Panc1 (cell line): ENCODE data around the gene HDLBP. TPM values are rescaled to one million over a fixed set of nuclear protein-coding genes. Genes with fewer than 3 reads are reported as not detected.

Source experiments
- ATAC-seq: fragments of 200-7000 bp; cut with Tn5 transposase; 2 replicates; pipeline ENCODE4 v1.9.1; 2020; ENCODE audit warnings: mild to moderate bottlenecking, moderate library complexity
- BruUV-seq: library from RNA; stranded (reverse); fragments of 400-500 nt; replicated peaks from 2 replicates; lab custom pipeline; 2021; lab: Mats Ljungman, UMichigan
- CTCF ChIA-PET: fragments of 300-600 bp; sonication (Branson Sonifier 250); formaldehyde crosslinking; loops from one replicate; lab custom pipeline; 2022; ENCODE audit warnings: antibody characterized with exemption; lab: Charles Lee
- POLR2A ChIA-PET: fragments of 300-600 bp; sonication (Branson Sonifier 250); formaldehyde crosslinking; loops from one replicate; lab custom pipeline; 2022; ENCODE audit warnings: antibody characterized with exemption; lab: Charles Lee
- DNase-seq: peaks from one replicate; pipeline ENCODE4 v3.0.0-alpha.2; 2010; ENCODE audit warnings: low read depth, low spot score
- H3K27ac ChIP-seq: 2 replicates; pipeline ENCODE4 v1.5.1; 2011; ENCODE audit warnings: mild to moderate bottlenecking, low read length, inconsistent platforms
- H3K27me3 ChIP-seq: fragments of 200-500 bp; sonication (Bioruptor generic); 2 replicates; pipeline ENCODE4 v1.6.0; 2014; ENCODE audit warnings: low read length, inconsistent platforms; ENCODE audit not compliant: control insufficient read depth, insufficient read depth
- H3K36me3 ChIP-seq: fragments of 200-500 bp; sonication (Bioruptor generic); 2 replicates; pipeline ENCODE4 v1.5.1; 2014; ENCODE audit warnings: inconsistent platforms, mild to moderate bottlenecking, low read length, moderate library complexity; ENCODE audit not compliant: control insufficient read depth, insufficient read depth
- H3K4me1 ChIP-seq: 2 replicates; pipeline ENCODE4 v1.5.1; 2011; ENCODE audit warnings: inconsistent platforms, mild to moderate bottlenecking, low read length, moderate library complexity; ENCODE audit not compliant: control insufficient read depth, insufficient read depth
- H3K4me3 ChIP-seq, 2 experiments: 2 replicates each; pipeline ENCODE4 v1.5.1; 2011 to 2012; ENCODE audit warnings: low read depth in 2 of 2, low read length in 2 of 2, mild to moderate bottlenecking in 2 of 2, inconsistent platforms in 1 of 2, moderate library complexity in 1 of 2
- H3K9me3 ChIP-seq: fragments of 200-500 bp; sonication (Bioruptor generic); 2 replicates; pipeline ENCODE4 v1.5.1; 2014; ENCODE audit warnings: low read depth, mild to moderate bottlenecking, inconsistent platforms, low read length, moderate library complexity; ENCODE audit not compliant: control insufficient read depth, insufficient read depth
- CTCF ChIP-seq: fragments of 450-650 bp; IDR thresholded peaks from 2 replicates; pipeline ENCODE4 v1.5.1; 2017; ENCODE audit warnings: mild to moderate bottlenecking
- POLR2AphosphoS5 ChIP-seq: IDR thresholded peaks from 2 replicates; pipeline ENCODE4 v1.6.1; 2012; ENCODE audit warnings: mild to moderate bottlenecking, low read depth, low read length, moderate library complexity
- SIN3A ChIP-seq: IDR thresholded peaks from 2 replicates; pipeline ENCODE4 v1.6.1; 2012; ENCODE audit warnings: low read depth, mild to moderate bottlenecking, low read length, moderate library complexity, borderline replicate concordance; ENCODE audit not compliant: insufficient read depth
- TCF7L2 ChIP-seq: IDR thresholded peaks from 2 replicates; pipeline ENCODE4 v1.6.1; 2011; ENCODE audit warnings: mild to moderate bottlenecking, low read depth, low read length, inconsistent platforms
- in situ Hi-C: cut with HindIII; loops from 2 replicates; pipeline ENCODE4 v1.10.0; 2016; ENCODE audit warnings: low sequenced_read_pairs, low pct_unique_long_range_greater_than_20kb
- intact Hi-C: fragments of 100-400 bp; cut with micrococcal nuclease; formaldehyde crosslinking; loops from one replicate; pipeline ENCODE4 v1.10.0; 2022; ENCODE audit not compliant: unreplicated experiment
- total RNA-seq: library from RNA; stranded (reverse); gene quantifications from one replicate; pipeline ENCODE4 v1.2.1, GENCODE V29; 2021; ENCODE audit not compliant: unreplicated experiment
- TF ChIP-seq, protein P1 (sequence below), 2 experiments: IDR thresholded peaks; 2 replicates each; pipeline ENCODE4 v1.6.1; 2011 to 2012; ENCODE audit warnings: low read depth in 2 of 2, control low read depth in 1 of 2, low read length in 1 of 2, mild to moderate bottlenecking in 1 of 2, moderate library complexity in 1 of 2; ENCODE audit not compliant: insufficient read depth in 1 of 2

The HDLBP gene
- total RNA-seq, 1 experiment from 2014 or later: 656 TPM

- intact Hi-C loops (no loop called here), in situ Hi-C loops (no loop called here)
- Histone ChIP-seq H3K27ac (no peak overlapping the region), H3K4me3 (no peak overlapping the region), H3K27me3 (no peaks in the 10 kb centered on the region), H3K9me3 (0 out of 2 replicates have a peak, but pooled peaks cover 3% of the 10 kb centered on the region), H3K4me1 (peaks cover 38% of the 10 kb centered on the region), H3K36me3 (no peaks in the 10 kb centered on the region)
- CTCF ChIA-PET: no interaction called here
- DNase-seq (no peak), ATAC-seq (no peak)
- POLR2A ChIA-PET: no interaction called here
- BruUV-seq: no TSS peak
- TF ChIP-seq POLR2AphosphoS5: no peak
- TF ChIP-seq, protein P1, sequence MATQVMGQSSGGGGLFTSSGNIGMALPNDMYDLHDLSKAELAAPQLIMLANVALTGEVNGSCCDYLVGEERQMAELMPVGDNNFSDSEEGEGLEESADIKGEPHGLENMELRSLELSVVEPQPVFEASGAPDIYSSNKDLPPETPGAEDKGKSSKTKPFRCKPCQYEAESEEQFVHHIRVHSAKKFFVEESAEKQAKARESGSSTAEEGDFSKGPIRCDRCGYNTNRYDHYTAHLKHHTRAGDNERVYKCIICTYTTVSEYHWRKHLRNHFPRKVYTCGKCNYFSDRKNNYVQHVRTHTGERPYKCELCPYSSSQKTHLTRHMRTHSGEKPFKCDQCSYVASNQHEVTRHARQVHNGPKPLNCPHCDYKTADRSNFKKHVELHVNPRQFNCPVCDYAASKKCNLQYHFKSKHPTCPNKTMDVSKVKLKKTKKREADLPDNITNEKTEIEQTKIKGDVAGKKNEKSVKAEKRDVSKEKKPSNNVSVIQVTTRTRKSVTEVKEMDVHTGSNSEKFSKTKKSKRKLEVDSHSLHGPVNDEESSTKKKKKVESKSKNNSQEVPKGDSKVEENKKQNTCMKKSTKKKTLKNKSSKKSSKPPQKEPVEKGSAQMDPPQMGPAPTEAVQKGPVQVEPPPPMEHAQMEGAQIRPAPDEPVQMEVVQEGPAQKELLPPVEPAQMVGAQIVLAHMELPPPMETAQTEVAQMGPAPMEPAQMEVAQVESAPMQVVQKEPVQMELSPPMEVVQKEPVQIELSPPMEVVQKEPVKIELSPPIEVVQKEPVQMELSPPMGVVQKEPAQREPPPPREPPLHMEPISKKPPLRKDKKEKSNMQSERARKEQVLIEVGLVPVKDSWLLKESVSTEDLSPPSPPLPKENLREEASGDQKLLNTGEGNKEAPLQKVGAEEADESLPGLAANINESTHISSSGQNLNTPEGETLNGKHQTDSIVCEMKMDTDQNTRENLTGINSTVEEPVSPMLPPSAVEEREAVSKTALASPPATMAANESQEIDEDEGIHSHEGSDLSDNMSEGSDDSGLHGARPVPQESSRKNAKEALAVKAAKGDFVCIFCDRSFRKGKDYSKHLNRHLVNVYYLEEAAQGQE (IDR thresholded peaks at IDR 0.05; ENCODE audit: insufficient read depth in 1 of 2, low read depth in 2 of 2, low read length in 1 of 2): no peak
- TF ChIP-seq TCF7L2: no peak
- no peak for TF ChIP-seq CTCF
- TF ChIP-seq SIN3A: no peak
These were observed 39.6 kb downstream of the HDLBP start for GRCh38 chr2:241275910-241276309.

- DNase-seq: no peak
- in situ Hi-C loops (no loop called here), intact Hi-C loops (no loop called here)
- Histone ChIP-seq H3K4me1 (peaks cover 42% of the 10 kb centered on the region), H3K27me3 (no peaks in the 10 kb centered on the region), H3K4me3 (no peak overlapping the region), H3K36me3 (no peaks in the 10 kb centered on the region), H3K27ac (no peak overlapping the region), H3K9me3 (0 out of 2 replicates have a peak, but pooled peaks cover 3% of the 10 kb centered on the region)
- TF ChIP-seq POLR2AphosphoS5 (no peak), CTCF (no peak), SIN3A (no peak), TCF7L2 (no peak)
- TF ChIP-seq, protein P1 (IDR thresholded peaks at IDR 0.05; ENCODE audit: insufficient read depth in 1 of 2, low read depth in 2 of 2, low read length in 1 of 2): no peak
- ChIA-PET CTCF (no interaction called here), POLR2A (interaction anchor here (0.6 kb wide), 1 partner anchor 40 kb away, joined by 8 read pairs; the partner anchor contains the start of genes HDLBP and SEPTIN2)
- ATAC-seq: no peak
- no TSS peak for BruUV-seq
These were observed 40.0 kb downstream of the HDLBP start for GRCh38 chr2:241275504-241275903.
